Breast epithelium (tissue), 4 donors: ENCODE measurements around the gene PILRB. TPM values are rescaled to one million over a fixed set of nuclear protein-coding genes. Genes with fewer than 3 reads are reported as not detected.
A peak's percentile ranks its signal among the peaks of the same experiment; 100 is the strongest.
"Not testable (repeated sequence)": the region's sequence is repeated elsewhere in the genome, so short reads cannot be mapped to it uniquely, and the experiment has no call there.

Experiments
- DNase-seq, 2 donors: peaks; one replicate each; pipeline ENCODE4 v3.0.0-alpha.2; 2019; ENCODE audit warnings: low spot score in 2 of 2
- H3K27ac ChIP-seq, 2 donors: fragments of 200-600 bp; sonication (generic) in 1 of 2; one replicate each; pipeline ENCODE4 v1.5.1; 2016 to 2019; ENCODE audit warnings: mild to moderate bottlenecking in 1 of 2
- H3K27me3 ChIP-seq, 2 donors: fragments of 200-600 bp; sonication (generic) in 1 of 2; one replicate each; pipeline versions ENCODE4 v1.5.1 to v1.6.0; 2017 to 2019; ENCODE audit warnings: control low read depth in 1 of 2, mild to moderate bottlenecking in 1 of 2
- H3K36me3 ChIP-seq: fragments of 200-600 bp; one replicate; pipeline ENCODE4 v1.5.1; 2019
- H3K4me1 ChIP-seq, 2 donors: fragments of 200-600 bp; sonication (generic); one replicate each; pipeline ENCODE4 v1.5.1; 2016 to 2019; ENCODE audit warnings: control low read depth in 1 of 2
- H3K4me3 ChIP-seq, 3 donors: fragments of 200-600 bp; sonication (generic); 1 replicate in 2 of 3; 2 replicates in 1 of 3; pipeline ENCODE4 v1.5.1; 2016 to 2019; ENCODE audit warnings: mild to moderate bottlenecking in 3 of 3, moderate library complexity in 2 of 3
- H3K9me3 ChIP-seq, 2 donors: fragments of 200-600 bp; sonication (generic) in 1 of 2; one replicate each; pipeline ENCODE4 v1.5.1; 2016 to 2019; ENCODE audit warnings: control low read depth in 1 of 2
- CTCF ChIP-seq, 3 donors: fragments of 450-650 bp; IDR thresholded peaks; one replicate each; pipeline ENCODE4 v1.5.1; 2016 to 2017; ENCODE audit warnings: antibody characterized with exemption in 3 of 3, mild to moderate bottlenecking in 3 of 3, moderate library complexity in 3 of 3
- POLR2A ChIP-seq: fragments of 450-650 bp; IDR thresholded peaks from one replicate; pipeline ENCODE4 v1.6.1; 2016; ENCODE audit warnings: antibody characterized with exemption, mild to moderate bottlenecking, moderate library complexity
- POLR2AphosphoS5 ChIP-seq, 3 donors: sonication (generic); formaldehyde crosslinking; IDR thresholded peaks; one replicate each; pipeline ENCODE4 v1.6.1; 2017; ENCODE audit warnings: antibody characterized with exemption in 3 of 3
- intact Hi-C: fragments of 100-400 bp; cut with DNase I; formaldehyde crosslinking; loops from one replicate; pipeline ENCODE4 v1.15.1; 2023; ENCODE audit warnings: low total_unique reads
- total RNA-seq, 3 donors: library from RNA; depleted of rRNA; stranded (reverse); fragments of >200 nt; gene quantifications; one replicate each; pipeline ENCODE4 v1.1.0, GENCODE V29; 2016

The PILRB gene
- total RNA-seq, 3 donors from 2014 or later = 33.8 to 100.0 (median 75.4) TPM

- no peaks in the 10 kb centered on the region for H3K4me1 ChIP-seq
- H3K4me3 ChIP-seq = no peak overlapping the region
- TF ChIP-seq POLR2A = no peak
- TF ChIP-seq POLR2AphosphoS5 (IDR thresholded peaks at IDR 0.05) = no peak
- TF ChIP-seq CTCF (IDR thresholded peaks at IDR 0.05) = no peak
- no peak overlapping the region for H3K27ac ChIP-seq
- H3K9me3 ChIP-seq = no peaks in the 10 kb centered on the region
- intact Hi-C loops = no loop called here
- DNase-seq = no peak
- H3K36me3 ChIP-seq = peaks cover 12% of the 10 kb centered on the region
- no peaks in the 10 kb centered on the region for H3K27me3 ChIP-seq
Observed at GRCh38 chr7:100351657-100352058, 6.3 kb upstream of the PILRB start.

- H3K27ac ChIP-seq, H3K4me3 ChIP-seq, H3K9me3 ChIP-seq, H3K4me1 ChIP-seq, intact Hi-C loops, DNase-seq, H3K27me3 ChIP-seq: not testable (repeated sequence)
- H3K36me3 ChIP-seq = peaks cover 12% of the 10 kb centered on the region
Observed at GRCh38 chr7:100352230-100352781, 5.6 kb upstream of the PILRB start.

- Histone ChIP-seq H3K9me3 (no peaks in the 10 kb centered on the region), H3K4me3 (no peak overlapping the region), H3K4me1 (no peaks in the 10 kb centered on the region), H3K27me3 (no peaks in the 10 kb centered on the region), H3K27ac (peak overlapping the region in 1 of 2 donors; percentile 0), H3K36me3 (peaks cover 12% of the 10 kb centered on the region)
- no peak for TF ChIP-seq CTCF (IDR thresholded peaks at IDR 0.05)
- no peak for TF ChIP-seq POLR2AphosphoS5 (IDR thresholded peaks at IDR 0.05)
- TF ChIP-seq POLR2A = no peak
- intact Hi-C loops = no loop called here
- DNase-seq = no peak
Observed at GRCh38 chr7:100352984-100353684, 4.8 kb upstream of the PILRB start.

- intact Hi-C loops = no loop called here
- Histone ChIP-seq H3K9me3 (no peaks in the 10 kb centered on the region), H3K4me1 (no peaks in the 10 kb centered on the region), H3K27me3 (no peaks in the 10 kb centered on the region), H3K4me3 (no peak overlapping the region), H3K27ac (peak overlapping the region in 1 of 2 donors; percentile 0), H3K36me3 (peaks cover 12% of the 10 kb centered on the region)
- TF ChIP-seq POLR2AphosphoS5 (IDR thresholded peaks at IDR 0.05) (no peak), CTCF (IDR thresholded peaks at IDR 0.05) (no peak), POLR2A (no peak)
- no peak for DNase-seq
Observed at GRCh38 chr7:100353685-100354330, 4.1 kb upstream of the PILRB start.

- TF ChIP-seq POLR2AphosphoS5 (IDR thresholded peaks at IDR 0.05) (no peak), POLR2A (no peak)
- Histone ChIP-seq H3K4me3 (no peak overlapping the region), H3K36me3 (peaks cover 12% of the 10 kb centered on the region), H3K9me3 (no peaks in the 10 kb centered on the region), H3K27ac (no peak overlapping the region), H3K4me1 (no peaks in the 10 kb centered on the region), H3K27me3 (no peaks in the 10 kb centered on the region)
- intact Hi-C loops = no loop called here
- no peak for DNase-seq
Observed at GRCh38 chr7:100356416-100357068, 1.4 kb upstream of the PILRB start.

GRCh38 chr7:100357131-100357561, 771 bp upstream of the PILRB start:
- H3K4me1 ChIP-seq = no peaks in the 10 kb centered on the region
- intact Hi-C loops = no loop called here
- H3K27ac ChIP-seq = no peak overlapping the region
- H3K27me3 ChIP-seq = no peaks in the 10 kb centered on the region
- H3K4me3 ChIP-seq = no peak overlapping the region
- H3K9me3 ChIP-seq = no peaks in the 10 kb centered on the region
- TF ChIP-seq POLR2A = no peak
- TF ChIP-seq POLR2AphosphoS5 (IDR thresholded peaks at IDR 0.05) = no peak
- TF ChIP-seq CTCF (IDR thresholded peaks at IDR 0.05) = no peak
- H3K36me3 ChIP-seq = peaks cover 12% of the 10 kb centered on the region
- no peak for DNase-seq
